ENCODE results near the gene GPN2.
"Not testable (repeated sequence)": the region's sequence is repeated elsewhere in the genome, so short reads cannot be mapped to it uniquely, and the experiment has no call there.

GPN2 gene

DNA sequence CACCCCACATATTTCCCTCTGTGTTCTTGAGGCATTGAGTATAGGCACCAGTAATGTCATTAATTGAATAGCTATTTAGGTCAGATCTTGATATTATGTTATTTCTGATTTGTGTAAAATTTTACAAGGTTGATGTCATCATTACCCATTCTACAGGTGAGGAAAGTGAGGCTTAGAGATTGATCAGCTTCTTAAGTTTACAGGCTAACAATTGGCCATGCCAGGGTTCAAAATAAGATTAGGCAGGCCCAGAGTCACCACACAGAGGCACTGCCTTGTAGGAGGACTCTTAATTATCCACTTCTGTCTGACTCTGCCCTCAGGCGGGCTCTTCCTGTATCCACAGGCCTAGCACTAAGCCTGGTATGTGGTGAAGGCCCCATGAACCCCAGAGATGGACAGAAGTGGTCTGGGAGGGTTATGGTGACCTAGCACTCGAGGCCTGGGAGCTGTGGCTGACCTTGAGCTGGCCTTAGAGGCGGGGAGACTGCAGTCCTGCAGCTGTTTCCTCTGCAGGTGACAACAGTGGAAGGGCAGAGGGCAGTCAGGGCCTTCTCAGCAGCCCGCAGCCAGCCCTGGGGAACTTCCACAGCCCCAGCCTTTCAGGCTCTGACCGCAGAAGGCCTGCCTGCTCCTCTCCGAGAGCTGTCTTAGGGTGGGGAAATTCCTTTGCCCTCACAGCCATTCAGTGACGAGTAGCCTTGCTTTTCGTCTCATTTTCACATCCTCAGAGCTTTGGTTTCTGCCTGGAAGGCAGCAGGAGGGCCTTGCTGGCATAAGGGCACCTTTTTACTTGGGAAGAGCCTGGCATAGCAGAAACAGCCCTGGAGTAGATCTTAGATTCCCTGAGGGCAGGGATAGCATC is 51.4 kb downstream of the GPN2 start:
- no peak for DNase-seq
- Histone ChIP-seq H3K27ac (no peak overlapping the region), H3K27me3 (ENCODE audit: insufficient read depth, low read depth, severe bottlenecking) (no peaks in the 10 kb centered on the region), H3K36me3 (peaks cover 72% of the 10 kb centered on the region), H3K9me3 (ENCODE audit: severe bottlenecking) (no peaks in the 10 kb centered on the region), H3K4me3 (ENCODE audit: low read depth, low read length) (no peak overlapping the region)
- no peak for TF ChIP-seq CTCF (IDR thresholded peaks at IDR 0.05; ENCODE audit: low read depth, low read length)

DNA sequence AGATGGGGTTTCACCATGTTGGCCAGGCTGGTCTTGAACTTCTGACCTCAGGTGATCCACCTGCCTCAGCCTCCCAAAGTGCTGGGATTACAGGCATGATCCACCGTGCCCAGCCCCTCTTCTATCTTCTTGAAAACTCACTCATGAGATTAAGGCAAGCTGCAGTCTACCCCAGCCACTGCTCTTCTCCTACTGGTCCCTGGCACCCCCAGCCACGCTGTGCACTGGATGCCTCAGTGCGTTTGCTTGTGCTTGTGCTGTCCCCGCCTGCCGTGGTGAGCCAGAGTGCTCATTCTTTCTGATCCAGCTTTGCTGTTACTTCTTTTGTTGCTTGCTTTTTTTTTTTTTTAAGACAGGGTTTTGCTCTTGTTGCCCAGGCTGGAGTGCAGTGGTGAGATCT is 52.4 kb downstream of the GPN2 start:
- not testable (repeated sequence) for H3K27ac ChIP-seq; H3K9me3 ChIP-seq (ENCODE audit: severe bottlenecking); DNase-seq; H3K4me3 ChIP-seq (ENCODE audit: low read depth, low read length); H3K27me3 ChIP-seq (ENCODE audit: insufficient read depth, low read depth, severe bottlenecking)
- peaks cover 78% of the 10 kb centered on the region for H3K36me3 ChIP-seq

DNA sequence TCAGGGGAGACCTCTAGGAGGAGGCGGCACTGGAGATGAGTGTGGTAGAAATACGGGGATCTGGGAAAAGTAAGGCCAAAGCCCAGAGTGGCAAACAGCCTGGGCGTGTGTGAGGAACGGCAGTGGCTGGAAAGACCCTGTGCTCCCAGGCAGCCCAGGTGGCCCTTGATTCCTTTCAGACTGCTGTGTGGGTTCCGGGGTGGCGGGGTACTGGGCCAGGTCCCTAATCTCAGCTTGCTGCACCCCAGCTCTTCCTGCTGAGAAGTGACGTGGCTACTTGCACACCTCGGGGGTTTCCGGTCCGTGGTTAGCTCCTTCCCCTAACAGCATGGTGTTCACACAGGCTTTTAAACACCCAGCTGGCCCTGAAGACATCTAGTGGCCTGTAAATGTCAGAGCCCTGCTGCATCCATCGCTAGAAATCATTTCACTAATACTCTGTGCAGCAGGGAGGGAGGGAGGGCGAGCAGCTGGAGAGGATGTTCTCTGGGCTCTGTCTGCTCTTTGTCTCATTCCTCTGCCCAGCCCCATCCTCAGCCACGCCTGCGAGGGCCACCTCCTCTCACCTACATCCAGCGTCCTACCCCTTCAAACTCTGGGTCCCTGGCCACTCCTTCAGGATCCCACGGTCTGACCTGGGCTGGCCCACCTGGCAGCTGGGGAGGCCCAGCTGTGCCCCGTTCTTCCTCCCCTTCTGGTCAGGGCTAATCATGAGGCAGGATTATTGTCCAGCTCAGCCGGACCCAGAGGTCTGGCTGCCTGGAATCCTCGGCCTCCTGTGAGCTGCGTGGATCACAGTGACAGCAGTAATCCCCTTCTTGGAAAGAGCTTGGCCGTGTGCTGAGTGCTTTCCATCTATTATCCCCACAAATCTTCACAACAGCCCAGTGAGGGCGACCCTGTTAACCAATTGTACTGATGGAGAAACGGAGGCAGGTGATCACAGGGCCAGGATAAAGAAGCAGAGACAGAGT is 56.4 kb downstream of the GPN2 start:
- Histone ChIP-seq H3K9me3 (ENCODE audit: severe bottlenecking) (no peaks in the 10 kb centered on the region), H3K27ac (peak overlapping the region; percentile 85), H3K4me3 (ENCODE audit: low read depth, low read length) (peak overlapping the region; percentile 21), H3K36me3 (peaks cover 75% of the 10 kb centered on the region), H3K27me3 (ENCODE audit: insufficient read depth, low read depth, severe bottlenecking) (no peaks in the 10 kb centered on the region)
- DNase-seq, result peak; percentile 95
- no peak for TF ChIP-seq CTCF (IDR thresholded peaks at IDR 0.05; ENCODE audit: low read depth, low read length)

GRCh38 chr1:26832249-26832960 is 57.7 kb downstream of the GPN2 start:
- peak; percentile 74 for DNase-seq
- Histone ChIP-seq H3K4me3 (ENCODE audit: low read depth, low read length) (no peak overlapping the region), H3K27ac (peak overlapping the region; percentile 85), H3K27me3 (ENCODE audit: insufficient read depth, low read depth, severe bottlenecking) (no peaks in the 10 kb centered on the region), H3K9me3 (ENCODE audit: severe bottlenecking) (no peaks in the 10 kb centered on the region), H3K36me3 (peaks cover 62% of the 10 kb centered on the region)
- no peak for TF ChIP-seq CTCF (IDR thresholded peaks at IDR 0.05; ENCODE audit: low read depth, low read length)

DNA sequence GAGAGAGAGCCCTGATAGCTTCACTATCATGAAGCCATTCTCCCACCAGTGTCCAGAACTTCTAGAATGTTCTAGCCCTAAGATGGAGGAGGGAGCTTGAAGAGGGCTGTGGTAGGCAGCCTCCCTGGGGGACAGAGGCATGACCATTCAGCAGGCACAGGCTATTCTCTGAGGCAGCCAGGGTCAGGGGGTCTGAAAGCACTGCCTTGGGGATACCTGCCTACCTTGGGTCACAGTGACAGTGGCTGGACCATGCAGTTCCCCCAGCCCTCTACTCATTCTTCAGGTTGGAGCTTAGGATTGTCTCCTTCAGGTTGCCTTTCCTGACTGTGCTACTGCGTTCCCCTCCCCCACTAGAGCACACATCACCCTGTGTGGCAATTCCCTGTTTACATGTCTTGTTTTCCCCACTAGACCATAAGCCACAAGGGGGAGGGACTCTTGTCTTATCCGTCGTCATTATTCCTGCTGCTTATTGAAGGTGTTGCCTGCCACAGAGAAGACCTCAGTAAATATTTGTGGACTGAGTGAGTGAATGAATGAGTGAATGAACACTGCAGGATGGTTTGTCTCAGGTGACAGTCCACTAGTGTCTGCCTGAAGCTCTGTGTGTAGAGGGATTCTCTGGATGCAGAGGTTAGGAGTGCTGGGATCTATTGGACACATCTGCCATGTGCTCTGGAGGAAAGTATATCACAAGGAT is 58.4 kb downstream of the GPN2 start:
- no peaks in the 10 kb centered on the region for H3K9me3 ChIP-seq (ENCODE audit: severe bottlenecking)
- no peak for TF ChIP-seq CTCF (IDR thresholded peaks at IDR 0.05; ENCODE audit: low read depth, low read length)
- no peaks in the 10 kb centered on the region for H3K27me3 ChIP-seq (ENCODE audit: insufficient read depth, low read depth, severe bottlenecking)
- peaks cover 61% of the 10 kb centered on the region for H3K36me3 ChIP-seq
- H3K4me3 ChIP-seq (ENCODE audit: low read depth, low read length), result no peak overlapping the region
- DNase-seq, result no peak
- peak overlapping the region; percentile 30 for H3K27ac ChIP-seq
